ENCODE measurements around the gene BICC1.

The BICC1 gene

GRCh38 chr10:58746474-58747185, 234.0 kb downstream of the BICC1 start:
- no peak for DNase-seq (ENCODE audit: low read depth, low spot score)

GRCh38 chr10:58747687-58748086, 235.0 kb downstream of the BICC1 start:
- no peak for DNase-seq (ENCODE audit: low read depth, low spot score)

GRCh38 chr10:58752665-58753064, 240.0 kb downstream of the BICC1 start:
- DNase-seq (ENCODE audit: low read depth, low spot score), result no peak

GRCh38 chr10:58753425-58753824, 240.8 kb downstream of the BICC1 start:
- no peak for DNase-seq (ENCODE audit: low read depth, low spot score)

- DNase-seq (ENCODE audit: low read depth, low spot score), result no peak
These were observed 242.0 kb downstream of the BICC1 start for GRCh38 chr10:58754469-58755339.

GRCh38 chr10:58755340-58755610, 242.6 kb downstream of the BICC1 start:
- no peak for DNase-seq (ENCODE audit: low read depth, low spot score)

- DNase-seq (ENCODE audit: low read depth, low spot score), result no peak
These were observed 243.0 kb downstream of the BICC1 start for GRCh38 chr10:58755677-58756076.

- no peak for DNase-seq (ENCODE audit: low read depth, low spot score)
These were observed 243.6 kb downstream of the BICC1 start for GRCh38 chr10:58756130-58756719.

- DNase-seq (ENCODE audit: low read depth, low spot score), result no peak
These were observed 244.8 kb downstream of the BICC1 start for GRCh38 chr10:58757352-58758065.

GRCh38 chr10:58758321-58758720, 245.6 kb downstream of the BICC1 start:
- DNase-seq (ENCODE audit: low read depth, low spot score), result no peak

GRCh38 chr10:58764087-58764747, 251.5 kb downstream of the BICC1 start:
- no peak for DNase-seq (ENCODE audit: low read depth, low spot score)

GRCh38 chr10:58765910-58766309, 253.2 kb downstream of the BICC1 start:
- no peak for DNase-seq (ENCODE audit: low read depth, low spot score)

- DNase-seq (ENCODE audit: low read depth, low spot score), result no peak
These were observed 255.0 kb downstream of the BICC1 start for GRCh38 chr10:58767652-58768051.

- DNase-seq (ENCODE audit: low read depth, low spot score), result no peak
These were observed 259.2 kb downstream of the BICC1 start for GRCh38 chr10:58771863-58772262.

GRCh38 chr10:58772758-58773157, 260.1 kb downstream of the BICC1 start:
- no peak for DNase-seq (ENCODE audit: low read depth, low spot score)

GRCh38 chr10:58773341-58773740, 260.7 kb downstream of the BICC1 start:
- DNase-seq (ENCODE audit: low read depth, low spot score), result no peak

GRCh38 chr10:58773944-58774343, 261.3 kb downstream of the BICC1 start:
- DNase-seq (ENCODE audit: low read depth, low spot score), result no peak

GRCh38 chr10:58775960-58776567, 263.4 kb downstream of the BICC1 start:
- DNase-seq (ENCODE audit: low read depth, low spot score), result no peak

- no peak for DNase-seq (ENCODE audit: low read depth, low spot score)
These were observed 264.1 kb downstream of the BICC1 start for GRCh38 chr10:58776568-58777318.

GRCh38 chr10:58778966-58779365, 266.3 kb downstream of the BICC1 start:
- DNase-seq (ENCODE audit: low read depth, low spot score), result no peak
